Kidney epithelial cell (primary cell): ENCODE measurements around the gene STK10. TPM values are rescaled to one million over a fixed set of nuclear protein-coding genes. Genes with fewer than 3 reads are reported as not detected.
A peak's percentile ranks its signal among the peaks of the same experiment; 100 is the strongest.

Source experiments
- DNase-seq: peaks from one replicate; pipeline ENCODE4 v3.0.0-alpha.2; 2010; ENCODE audit warnings: low read depth
- H3K27me3 ChIP-seq: 2 replicates; pipeline ENCODE4 v1.6.0; 2011; ENCODE audit warnings: low read length; ENCODE audit not compliant: control insufficient read depth, insufficient read depth
- H3K36me3 ChIP-seq: 2 replicates; pipeline ENCODE4 v1.5.1; 2011; ENCODE audit warnings: low read length; ENCODE audit not compliant: control insufficient read depth, insufficient read depth
- H3K4me3 ChIP-seq: 2 replicates; pipeline ENCODE4 v1.5.1; 2011; ENCODE audit warnings: low read depth, mild to moderate bottlenecking, control low read depth, low read length
- total RNA-seq: library from RNA; depleted of rRNA; stranded (reverse); fragments of >200 nt; gene quantifications from 2 replicates; pipeline ENCODE4 v1.2.3, GENCODE V29; 2015
- TF ChIP-seq, protein P1 (sequence below): IDR thresholded peaks from 2 replicates; pipeline ENCODE4 v1.5.1; 2011; ENCODE audit warnings: mild to moderate bottlenecking, moderate library complexity, low read length, control low read depth, inconsistent platforms; ENCODE audit not compliant: insufficient read depth, poor library complexity, severe bottlenecking

STK10 gene
- total RNA-seq, 1 donor from 2014 or later, result 24.7 TPM

- Histone ChIP-seq H3K27me3 (no peaks in the 10 kb centered on the region), H3K36me3 (peaks cover 4% of the 10 kb centered on the region), H3K4me3 (no peak overlapping the region)
- DNase-seq, result no peak
- TF ChIP-seq, protein P1, sequence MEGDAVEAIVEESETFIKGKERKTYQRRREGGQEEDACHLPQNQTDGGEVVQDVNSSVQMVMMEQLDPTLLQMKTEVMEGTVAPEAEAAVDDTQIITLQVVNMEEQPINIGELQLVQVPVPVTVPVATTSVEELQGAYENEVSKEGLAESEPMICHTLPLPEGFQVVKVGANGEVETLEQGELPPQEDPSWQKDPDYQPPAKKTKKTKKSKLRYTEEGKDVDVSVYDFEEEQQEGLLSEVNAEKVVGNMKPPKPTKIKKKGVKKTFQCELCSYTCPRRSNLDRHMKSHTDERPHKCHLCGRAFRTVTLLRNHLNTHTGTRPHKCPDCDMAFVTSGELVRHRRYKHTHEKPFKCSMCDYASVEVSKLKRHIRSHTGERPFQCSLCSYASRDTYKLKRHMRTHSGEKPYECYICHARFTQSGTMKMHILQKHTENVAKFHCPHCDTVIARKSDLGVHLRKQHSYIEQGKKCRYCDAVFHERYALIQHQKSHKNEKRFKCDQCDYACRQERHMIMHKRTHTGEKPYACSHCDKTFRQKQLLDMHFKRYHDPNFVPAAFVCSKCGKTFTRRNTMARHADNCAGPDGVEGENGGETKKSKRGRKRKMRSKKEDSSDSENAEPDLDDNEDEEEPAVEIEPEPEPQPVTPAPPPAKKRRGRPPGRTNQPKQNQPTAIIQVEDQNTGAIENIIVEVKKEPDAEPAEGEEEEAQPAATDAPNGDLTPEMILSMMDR, result no peak
Observed at GRCh38 chr5:172063463-172064235, 124.4 kb downstream of the STK10 start.

- TF ChIP-seq, protein P1, result peak; percentile 56
Observed at GRCh38 chr5:172059661-172060100, 128.3 kb downstream of the STK10 start.

DNA sequence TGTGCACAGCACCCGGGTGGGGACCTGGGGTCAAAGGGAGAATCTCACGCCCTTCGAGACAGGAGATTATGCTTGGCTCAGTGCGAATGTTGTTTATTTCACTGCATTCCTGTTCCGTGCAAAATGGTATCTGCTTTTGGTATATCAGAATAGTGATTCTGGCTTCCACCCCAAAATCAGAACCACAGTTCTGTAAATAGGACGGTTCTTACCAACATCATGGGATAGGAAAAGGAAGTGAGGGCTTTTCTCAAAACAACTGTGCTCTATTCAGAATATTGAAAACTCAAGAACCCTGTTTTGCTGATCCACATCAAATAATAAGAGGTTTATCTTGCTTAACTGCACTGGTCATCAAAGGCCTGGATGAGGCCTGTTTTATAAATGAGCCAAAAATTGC, 129.9 kb downstream of the STK10 start:
- TF ChIP-seq, protein P1, result no peak
- no peak overlapping the region for H3K4me3 ChIP-seq
- H3K27me3 ChIP-seq, result no peaks in the 10 kb centered on the region
- peaks cover 3% of the 10 kb centered on the region for H3K36me3 ChIP-seq
- DNase-seq, result no peak

More at GRCh38 chr5:172059661-172060100, 128.3 kb downstream of the STK10 start:
- Histone ChIP-seq H3K4me3 (no peak overlapping the region), H3K36me3 (peaks cover 3% of the 10 kb centered on the region), H3K27me3 (no peaks in the 10 kb centered on the region)
- no peak for DNase-seq

DNA sequence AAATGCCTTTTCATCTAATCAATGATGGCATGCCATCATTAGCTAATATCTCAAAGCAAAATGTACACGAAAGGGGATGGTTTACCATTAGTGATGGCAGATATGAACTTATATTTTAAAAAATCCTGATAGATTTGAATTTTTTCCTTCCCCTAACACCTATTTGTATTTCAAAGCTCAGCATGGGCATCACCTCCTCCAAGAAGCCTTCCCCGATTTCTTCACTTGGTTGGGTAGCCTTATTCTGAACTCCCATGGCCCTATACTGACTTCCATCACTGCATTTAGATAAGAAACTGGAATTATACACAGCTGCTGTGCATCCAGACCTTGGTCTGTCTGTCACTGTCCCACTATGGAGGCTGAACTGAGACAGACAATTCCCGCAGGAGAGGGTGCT, 132.0 kb downstream of the STK10 start:
- no peak overlapping the region for H3K4me3 ChIP-seq
- TF ChIP-seq, protein P1, result no peak
- no peak for DNase-seq
- no peaks in the 10 kb centered on the region for H3K27me3 ChIP-seq
- H3K36me3 ChIP-seq, result peaks cover 3% of the 10 kb centered on the region

DNA sequence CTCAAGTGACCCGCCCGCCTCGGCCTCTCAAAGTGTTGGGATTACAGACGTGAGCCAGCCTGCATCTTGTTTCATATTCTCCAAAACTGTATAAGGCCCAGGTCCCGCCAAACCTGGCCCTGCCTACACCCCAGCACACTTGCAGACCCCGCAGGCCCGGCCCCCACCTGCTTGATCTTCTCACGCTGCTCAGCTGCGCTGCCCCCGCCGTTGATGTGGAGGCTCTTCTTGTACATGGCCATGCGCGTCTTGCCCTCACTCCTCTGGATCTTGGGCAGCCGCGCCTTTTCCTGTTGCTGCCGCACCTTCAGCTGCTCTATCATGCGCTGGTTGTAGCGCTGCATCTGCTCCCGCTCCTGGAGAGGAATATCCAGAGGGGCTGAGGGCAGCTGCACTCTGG, 132.6 kb downstream of the STK10 start:
- Histone ChIP-seq H3K4me3 (no peak overlapping the region), H3K36me3 (peaks cover 3% of the 10 kb centered on the region), H3K27me3 (no peaks in the 10 kb centered on the region)
- TF ChIP-seq, protein P1, result no peak
- DNase-seq, result no peak
